Medulla oblongata (tissue), 1 donor: Measurements from ENCODE around the gene CCR4.
"Not testable (repeated sequence)": the region's sequence is repeated elsewhere in the genome, so short reads cannot be mapped to it uniquely, and the experiment has no call there.

Source experiments
- DNase-seq: peaks from one replicate; pipeline ENCODE4 v3.0.0-alpha.2; 2015; ENCODE audit errors: extremely low spot score

CCR4 gene

GRCh38 chr3:32983124-32983523 lies 31.7 kb downstream of the CCR4 start:
- DNase-seq: no peak

DNA sequence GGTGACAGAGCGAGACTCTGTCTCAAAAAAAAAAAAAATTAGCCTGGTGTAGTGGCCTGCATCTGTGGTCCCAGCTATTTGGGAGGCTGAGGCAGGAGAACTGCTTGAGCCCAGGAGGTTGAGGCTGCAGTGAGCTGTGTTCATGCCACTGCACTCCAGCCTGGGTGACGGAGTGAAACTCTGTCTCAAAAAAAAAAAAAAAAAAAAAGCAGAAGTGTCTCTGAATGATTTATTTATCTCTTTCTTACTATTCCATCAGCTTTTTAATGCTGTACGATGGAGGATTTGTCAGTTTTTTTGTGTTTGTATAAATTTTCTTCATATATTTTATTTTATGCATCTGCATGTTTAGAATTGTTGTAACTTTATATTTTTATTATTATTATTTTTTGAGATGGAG lies 33.5 kb downstream of the CCR4 start:
- DNase-seq: not testable (repeated sequence)

DNA sequence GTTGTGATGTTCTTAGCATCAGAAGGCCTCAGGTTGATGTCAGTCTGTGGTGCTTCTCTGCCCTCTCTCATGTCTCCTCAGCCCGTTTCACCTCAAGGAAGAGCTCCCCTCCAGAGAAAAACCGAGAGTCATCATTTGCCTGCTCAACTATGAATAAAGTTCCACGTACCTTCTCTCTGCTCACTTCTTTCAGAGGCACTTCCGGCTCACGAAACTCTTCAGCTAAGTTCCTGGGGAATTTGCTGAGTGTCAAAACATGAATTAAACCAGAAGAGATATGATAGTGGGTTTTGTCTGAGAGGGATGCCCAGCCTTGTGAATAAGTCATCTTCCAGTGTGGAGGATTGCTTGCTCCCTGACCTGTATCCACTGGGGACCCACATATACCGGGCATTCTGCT lies 37.7 kb downstream of the CCR4 start:
- DNase-seq: no peak

- DNase-seq: no peak
These were observed 38.7 kb downstream of the CCR4 start for GRCh38 chr3:32990116-32990515.

DNA sequence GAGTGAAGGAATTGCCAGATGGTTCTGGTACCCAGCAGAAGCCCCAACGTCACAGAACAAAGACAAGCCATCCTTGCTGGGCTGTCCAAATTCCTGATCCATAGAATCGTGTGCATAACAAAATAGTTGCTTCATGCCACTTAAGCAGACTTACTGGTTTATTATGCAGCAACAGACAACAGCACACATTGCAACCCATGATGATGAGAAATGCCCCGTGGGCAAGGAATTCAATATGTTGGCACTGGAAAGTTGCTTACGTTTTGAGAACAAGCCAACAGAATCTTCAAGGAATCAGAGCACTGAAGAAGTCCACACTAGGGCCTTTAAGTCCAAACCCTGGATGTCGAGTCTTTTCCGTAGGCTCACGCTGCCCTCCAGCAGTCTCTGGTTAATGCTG lies 40.3 kb downstream of the CCR4 start:
- no peak for DNase-seq

DNA sequence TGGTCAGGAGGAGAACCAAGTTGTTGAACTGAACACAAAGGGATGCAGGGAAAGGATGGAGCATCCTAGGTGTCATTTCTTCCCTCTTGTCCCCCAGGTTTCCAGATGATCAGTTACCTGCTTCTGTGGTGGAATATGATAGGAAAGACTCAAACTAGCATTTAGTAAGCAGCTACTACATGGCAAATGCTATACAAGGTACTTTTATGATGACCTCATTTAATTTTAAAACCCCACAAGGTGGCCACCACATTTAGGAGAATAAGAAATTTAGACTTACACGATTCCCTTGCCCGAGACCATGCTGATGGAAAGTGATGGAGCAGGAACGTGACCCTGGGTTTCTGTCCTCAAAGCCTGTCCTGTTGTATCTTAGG lies 40.9 kb downstream of the CCR4 start:
- no peak for DNase-seq

GRCh38 chr3:32994045-32994444 lies 42.6 kb downstream of the CCR4 start:
- DNase-seq: no peak

GRCh38 chr3:32995098-32995497 lies 43.7 kb downstream of the CCR4 start:
- no peak for DNase-seq

DNA sequence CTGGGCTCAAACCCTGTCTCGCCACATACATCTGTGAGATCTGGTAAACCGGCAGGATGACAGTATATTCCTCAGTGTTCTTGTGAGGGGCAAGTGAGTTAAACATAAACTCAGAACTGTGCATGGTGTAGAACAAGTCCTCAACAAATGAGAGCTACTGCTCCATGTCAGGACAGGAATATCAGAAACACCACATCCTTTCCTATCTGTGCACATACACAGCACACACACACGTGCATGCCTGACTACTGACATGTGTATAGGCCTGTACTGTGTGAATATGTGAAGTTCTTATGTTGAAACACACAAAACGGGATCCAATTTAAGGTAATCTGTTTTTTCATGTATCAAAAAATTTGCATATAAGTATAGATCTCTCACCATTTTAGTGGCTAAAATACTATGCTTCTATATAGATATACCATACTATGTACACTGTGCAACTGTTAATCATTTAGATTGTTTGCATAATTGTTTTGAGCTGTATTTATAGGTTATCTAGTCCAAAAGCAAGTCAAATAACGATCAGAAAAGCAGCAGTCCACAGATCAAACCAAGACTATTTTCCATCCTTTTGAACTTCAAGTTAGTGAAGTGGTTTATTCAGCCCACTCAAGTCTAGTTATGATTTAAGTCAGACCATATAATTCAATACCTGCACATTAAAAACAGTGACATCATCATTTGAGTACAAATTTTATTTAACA lies 44.8 kb downstream of the CCR4 start:
- DNase-seq: no peak

DNA sequence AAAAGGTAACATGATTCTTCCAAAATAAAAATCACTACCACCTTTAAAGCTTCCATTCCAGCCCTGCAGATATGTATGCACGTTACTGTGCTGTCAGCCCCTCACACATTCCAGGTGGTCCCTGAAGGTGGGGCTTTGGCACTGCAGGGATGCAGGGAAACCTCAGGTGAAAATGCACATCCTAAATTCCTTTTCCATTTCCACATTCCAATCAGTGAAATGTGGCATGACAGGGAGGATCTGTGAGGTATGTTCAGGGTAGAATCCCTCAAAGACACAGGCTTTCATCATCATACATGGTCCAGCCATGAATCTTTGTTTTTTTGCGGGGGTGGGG lies 45.3 kb downstream of the CCR4 start:
- DNase-seq: no peak

DNA sequence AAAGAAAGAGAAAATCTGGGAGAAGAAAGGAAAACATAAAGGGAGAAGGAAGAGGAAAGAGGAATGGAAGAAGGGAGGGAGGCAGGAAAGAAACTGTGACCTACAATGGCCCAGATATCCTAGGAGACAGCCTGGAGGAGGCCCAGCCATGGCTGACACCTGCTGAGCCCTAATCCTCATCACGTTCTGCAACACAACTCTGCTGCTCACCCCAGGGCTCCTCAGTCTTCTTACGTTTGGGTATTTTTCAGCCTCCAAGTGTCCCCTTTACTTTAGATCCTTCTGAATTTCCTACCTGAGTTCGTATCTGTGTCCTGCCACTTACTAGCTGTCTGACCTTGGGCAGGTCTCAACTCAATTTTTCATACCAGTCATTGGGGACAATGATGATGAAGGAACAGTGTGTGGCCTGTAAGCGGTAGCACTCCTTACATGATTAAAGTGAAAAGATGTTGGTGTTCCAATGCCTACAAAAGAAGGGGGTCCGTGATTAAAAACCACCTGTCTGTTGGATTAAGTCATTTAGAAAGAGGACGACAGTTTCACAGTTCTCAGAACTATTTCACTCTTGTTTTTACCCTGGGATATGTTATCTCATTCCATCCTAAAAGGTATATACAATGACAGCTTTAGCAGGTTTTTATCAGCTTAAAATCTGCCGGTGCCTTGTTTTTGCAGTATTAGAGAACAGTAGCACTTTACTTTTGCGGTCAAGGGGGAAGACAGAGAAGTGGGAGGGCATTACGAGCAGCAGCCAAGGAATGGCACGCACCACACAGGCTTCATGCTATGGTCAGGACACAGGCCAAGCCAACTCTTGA lies 47.4 kb downstream of the CCR4 start:
- DNase-seq: no peak

DNA sequence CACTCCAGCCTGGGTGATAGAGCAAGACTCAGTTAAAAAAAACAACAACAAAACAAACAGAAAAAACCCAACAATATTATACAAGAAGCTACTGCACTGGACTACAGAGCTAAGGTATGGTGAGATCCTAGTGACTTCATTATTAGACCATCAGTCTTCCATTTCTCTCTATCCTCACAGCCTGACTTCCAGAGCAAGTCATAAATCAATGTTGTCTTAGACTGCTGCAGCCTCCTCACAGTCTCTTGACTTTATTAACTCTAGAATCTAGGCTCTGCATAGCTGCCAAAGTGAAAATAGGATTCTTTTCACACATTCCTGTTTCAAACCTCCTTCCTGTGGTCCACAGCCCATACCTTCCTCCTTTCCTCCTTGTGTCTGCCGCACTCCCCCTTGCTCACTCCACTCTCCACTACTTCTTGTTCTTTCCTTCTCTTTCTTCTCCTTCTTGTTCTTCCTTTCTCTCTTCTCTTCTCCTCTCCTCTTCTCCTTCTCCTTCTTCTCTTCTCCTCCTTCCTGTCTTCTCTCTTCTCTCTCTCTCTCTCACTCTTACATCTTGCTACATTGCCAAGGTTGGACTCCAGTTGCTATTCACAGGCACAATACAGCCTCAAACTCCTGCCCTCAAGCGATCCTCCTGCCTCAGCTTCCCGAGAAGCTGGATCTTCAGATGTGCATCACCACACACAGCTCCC lies 49.4 kb downstream of the CCR4 start:
- no peak for DNase-seq

DNA sequence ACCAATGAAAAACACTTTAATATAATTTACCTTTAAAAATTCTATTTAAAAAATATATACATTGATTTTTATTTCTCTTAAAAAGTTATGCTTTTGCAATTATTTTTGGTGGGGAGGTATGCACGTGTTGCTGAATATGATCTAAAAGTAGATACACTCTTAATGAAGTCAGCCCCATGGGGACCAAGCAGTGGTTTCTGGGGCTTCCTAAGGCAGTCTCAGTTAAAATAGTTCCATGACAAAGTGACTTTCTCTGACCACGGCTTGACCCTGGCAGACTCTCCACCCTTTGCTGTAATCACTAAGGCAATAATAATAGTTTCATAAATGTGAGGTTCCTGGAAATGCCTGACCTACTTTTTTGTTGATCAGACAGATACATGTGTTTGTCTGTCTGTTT lies 50.4 kb downstream of the CCR4 start:
- DNase-seq: no peak

- DNase-seq: no peak
These were observed 51.9 kb downstream of the CCR4 start for GRCh38 chr3:33003308-33003707.

DNA sequence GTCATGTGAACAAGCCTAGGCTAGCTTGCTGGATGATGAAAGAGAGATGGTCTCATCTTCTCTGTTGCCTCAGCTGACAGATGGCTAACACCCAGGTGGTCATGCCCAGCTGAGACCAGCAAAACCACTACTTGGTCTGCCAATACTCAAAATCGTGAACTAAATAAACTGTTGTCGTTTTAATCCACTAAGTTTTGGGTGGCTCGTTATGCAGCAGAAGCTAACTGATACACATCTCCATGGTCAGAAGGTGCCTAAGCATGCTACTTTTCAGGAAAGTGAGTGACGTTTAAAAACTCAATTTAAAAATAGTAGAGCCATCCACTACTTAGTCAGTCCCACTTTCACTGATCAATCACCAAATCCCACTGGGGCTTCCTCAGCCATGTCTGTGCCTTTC lies 52.8 kb downstream of the CCR4 start:
- no peak for DNase-seq

DNA sequence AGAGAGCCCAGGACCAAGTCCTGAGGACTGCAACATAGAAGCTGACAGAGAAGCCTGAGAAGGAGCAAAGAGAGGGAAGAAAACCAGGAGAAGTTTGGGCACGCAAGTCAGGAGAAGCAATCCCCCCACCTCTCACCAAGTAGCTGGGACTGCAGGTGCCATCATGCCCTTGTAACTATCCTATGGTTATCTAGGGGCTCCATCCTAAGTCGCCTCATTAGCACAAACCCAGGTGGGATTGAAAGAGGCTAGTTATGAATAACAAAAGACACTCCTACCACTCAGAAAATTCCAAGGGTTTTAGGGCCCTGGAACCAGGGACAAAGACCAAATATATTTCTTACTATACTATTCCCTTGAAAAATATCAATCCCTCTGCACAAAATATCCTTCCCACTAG lies 53.5 kb downstream of the CCR4 start:
- no peak for DNase-seq
